Bronchial epithelial cell (primary cell): ENCODE results near the gene DSCAM. TPM values are rescaled to one million over a fixed set of nuclear protein-coding genes. Genes with fewer than 3 reads are reported as not detected.

Source experiments
- DNase-seq: peaks from one replicate; pipeline ENCODE4 v3.0.0-alpha.2; 2010; ENCODE audit warnings: low read depth
- FAIRE-seq: peaks from 2 replicates; lab custom pipeline; 2011; peaks lifted over from hg19 to GRCh38; lab: Jason Lieb, UNC
- H3K27me3 ChIP-seq: 2 replicates; pipeline ENCODE4 v1.5.1; 2011; ENCODE audit warnings: low read length; ENCODE audit not compliant: control insufficient read depth, insufficient read depth
- H3K36me3 ChIP-seq: 2 replicates; pipeline ENCODE4 v1.5.1; 2011; ENCODE audit warnings: low read length; ENCODE audit not compliant: control insufficient read depth, insufficient read depth
- H3K4me3 ChIP-seq: 2 replicates; pipeline ENCODE4 v1.5.1; 2011; ENCODE audit warnings: mild to moderate bottlenecking, low read depth, low read length, control low read depth
- CTCF ChIP-seq: IDR thresholded peaks from 2 replicates; pipeline ENCODE4 v1.5.1; 2011; ENCODE audit warnings: mild to moderate bottlenecking, moderate library complexity, low read length, control low read depth, inconsistent platforms; ENCODE audit not compliant: insufficient read depth, severe bottlenecking
- total RNA-seq: library from RNA; depleted of rRNA; stranded (reverse); fragments of >200 nt; gene quantifications from 2 replicates; pipeline ENCODE4 v1.2.1, GENCODE V29; 2014

The DSCAM gene
- total RNA-seq, 1 donor from 2014 or later, result 0.53 TPM

GRCh38 chr21:40768056-40768455 is 78.9 kb downstream of the DSCAM start:
- H3K4me3 ChIP-seq, result no peak overlapping the region
- FAIRE-seq, result no peak
- DNase-seq, result no peak
- H3K36me3 ChIP-seq, result no peaks in the 10 kb centered on the region
- TF ChIP-seq CTCF, result no peak
- no peaks in the 10 kb centered on the region for H3K27me3 ChIP-seq

- Histone ChIP-seq H3K36me3 (no peaks in the 10 kb centered on the region), H3K27me3 (no peaks in the 10 kb centered on the region), H3K4me3 (no peak overlapping the region)
- no peak for DNase-seq
- no peak for TF ChIP-seq CTCF
- no peak for FAIRE-seq
Measured at GRCh38 chr21:40766381-40766780, 80.6 kb downstream of the DSCAM start.

GRCh38 chr21:40765811-40766210 is 81.1 kb downstream of the DSCAM start:
- H3K4me3 ChIP-seq, result no peak overlapping the region
- TF ChIP-seq CTCF, result no peak
- no peak for FAIRE-seq
- no peak for DNase-seq
- H3K27me3 ChIP-seq, result no peaks in the 10 kb centered on the region
- H3K36me3 ChIP-seq, result no peaks in the 10 kb centered on the region

- no peak for DNase-seq
- Histone ChIP-seq H3K4me3 (no peak overlapping the region), H3K27me3 (no peaks in the 10 kb centered on the region), H3K36me3 (no peaks in the 10 kb centered on the region)
- TF ChIP-seq CTCF, result no peak
- FAIRE-seq, result peak; percentile 94
Measured at GRCh38 chr21:40760821-40761220, 86.1 kb downstream of the DSCAM start.

- no peak for TF ChIP-seq CTCF
- H3K36me3 ChIP-seq, result no peaks in the 10 kb centered on the region
- no peak for FAIRE-seq
- H3K4me3 ChIP-seq, result no peak overlapping the region
- no peak for DNase-seq
- H3K27me3 ChIP-seq, result no peaks in the 10 kb centered on the region
Measured at GRCh38 chr21:40759061-40759460, 87.9 kb downstream of the DSCAM start.

GRCh38 chr21:40757366-40757765 is 89.6 kb downstream of the DSCAM start:
- H3K27me3 ChIP-seq, result no peaks in the 10 kb centered on the region
- DNase-seq, result no peak
- H3K4me3 ChIP-seq, result no peak overlapping the region
- no peaks in the 10 kb centered on the region for H3K36me3 ChIP-seq
- no peak for TF ChIP-seq CTCF
- no peak for FAIRE-seq
